GM21447 (cell line): ENCODE data around the gene CCDC69.
A peak's percentile ranks its signal among the peaks of the same experiment; 100 is the strongest.

ENCODE experiments used
- ATAC-seq: cut with Tn5 transposase; IDR thresholded peaks from one replicate; pipeline ENCODE4 v1.9.1; 2021; ENCODE audit not compliant: unreplicated experiment

CCDC69 gene

GRCh38 chr5:151168602-151169344, 55.1 kb downstream of the CCDC69 start:
- ATAC-seq: no peak

- no peak for ATAC-seq
These were observed 56.9 kb downstream of the CCDC69 start for GRCh38 chr5:151167022-151167421.

- ATAC-seq: peak; percentile 78
These were observed 59.1 kb downstream of the CCDC69 start for GRCh38 chr5:151164687-151165392.

- no peak for ATAC-seq
These were observed 61.1 kb downstream of the CCDC69 start for GRCh38 chr5:151162776-151163175.

- no peak for ATAC-seq
These were observed 64.1 kb downstream of the CCDC69 start for GRCh38 chr5:151159649-151160373.

- ATAC-seq: no peak
These were observed 65.6 kb downstream of the CCDC69 start for GRCh38 chr5:151158287-151158661.

GRCh38 chr5:151157426-151158286, 66.2 kb downstream of the CCDC69 start, which contains the start of gene ANXA6:
ANXA6 (minus strand) TSS chr5:151157779; CDS start chr5:151147901, 9,878 bp downstream.
- peak; percentile 42 for ATAC-seq

- ATAC-seq: no peak
These were observed 67.1 kb downstream of the CCDC69 start for GRCh38 chr5:151156507-151157420.

- peak; percentile 24 for ATAC-seq
These were observed 68.0 kb downstream of the CCDC69 start for GRCh38 chr5:151155775-151156506.

GRCh38 chr5:151154931-151155774, 68.7 kb downstream of the CCDC69 start:
- peak; percentile 33 for ATAC-seq

GRCh38 chr5:151153766-151154272, 70.1 kb downstream of the CCDC69 start:
- ATAC-seq: no peak

GRCh38 chr5:151153300-151153699, 70.6 kb downstream of the CCDC69 start:
- no peak for ATAC-seq

GRCh38 chr5:151151793-151152192, 72.1 kb downstream of the CCDC69 start:
- ATAC-seq: peak; percentile 19

GRCh38 chr5:151151263-151151660, 72.6 kb downstream of the CCDC69 start:
- no peak for ATAC-seq

- ATAC-seq: peak; percentile 52
These were observed 73.2 kb downstream of the CCDC69 start for GRCh38 chr5:151150471-151151262.

- ATAC-seq: no peak
These were observed 75.3 kb downstream of the CCDC69 start for GRCh38 chr5:151148583-151148982.

GRCh38 chr5:151147033-151147432, 76.9 kb downstream of the CCDC69 start:
- no peak for ATAC-seq
